ENCODE data around the gene BAK1.

GRCh38 chr6:33622456-33623431 lies 42.7 kb upstream of the BAK1 start:
- no peak for TF ChIP-seq EZH2 (IDR thresholded peaks at IDR 0.05; ENCODE audit: insufficient read depth, low read length)
- TF ChIP-seq CTCF (IDR thresholded peaks at IDR 0.05; ENCODE audit: insufficient read depth, low read depth, low read length) = no peak
